GM18511 (cell line): ENCODE results near the gene TBXAS1.
"Not testable (repeated sequence)": the region's sequence is repeated elsewhere in the genome, so short reads cannot be mapped to it uniquely, and the experiment has no call there.

Experiments
- ATAC-seq: cut with Tn5 transposase; IDR thresholded peaks from one replicate; pipeline ENCODE4 v1.9.1; 2021; ENCODE audit warnings: mild to moderate bottlenecking, moderate library complexity; ENCODE audit not compliant: unreplicated experiment

The TBXAS1 gene

GRCh38 chr7:139913021-139913844 is 84.2 kb downstream of the TBXAS1 start:
- ATAC-seq, result no peak

DNA sequence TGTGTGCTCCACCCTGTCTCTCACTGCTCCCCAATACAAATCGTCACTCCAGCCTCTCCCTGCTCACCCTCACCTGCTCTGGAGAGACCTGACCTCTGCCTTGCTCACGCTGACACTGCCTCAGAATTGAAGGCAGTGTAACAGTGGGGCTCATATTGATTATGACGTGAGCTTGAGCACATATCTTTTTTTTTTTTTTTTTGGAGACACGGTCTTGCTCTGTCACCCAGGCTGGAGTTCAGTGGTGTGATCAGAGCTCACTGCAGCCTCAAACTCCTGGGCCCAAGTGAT is 84.7 kb downstream of the TBXAS1 start:
- ATAC-seq, result no peak

DNA sequence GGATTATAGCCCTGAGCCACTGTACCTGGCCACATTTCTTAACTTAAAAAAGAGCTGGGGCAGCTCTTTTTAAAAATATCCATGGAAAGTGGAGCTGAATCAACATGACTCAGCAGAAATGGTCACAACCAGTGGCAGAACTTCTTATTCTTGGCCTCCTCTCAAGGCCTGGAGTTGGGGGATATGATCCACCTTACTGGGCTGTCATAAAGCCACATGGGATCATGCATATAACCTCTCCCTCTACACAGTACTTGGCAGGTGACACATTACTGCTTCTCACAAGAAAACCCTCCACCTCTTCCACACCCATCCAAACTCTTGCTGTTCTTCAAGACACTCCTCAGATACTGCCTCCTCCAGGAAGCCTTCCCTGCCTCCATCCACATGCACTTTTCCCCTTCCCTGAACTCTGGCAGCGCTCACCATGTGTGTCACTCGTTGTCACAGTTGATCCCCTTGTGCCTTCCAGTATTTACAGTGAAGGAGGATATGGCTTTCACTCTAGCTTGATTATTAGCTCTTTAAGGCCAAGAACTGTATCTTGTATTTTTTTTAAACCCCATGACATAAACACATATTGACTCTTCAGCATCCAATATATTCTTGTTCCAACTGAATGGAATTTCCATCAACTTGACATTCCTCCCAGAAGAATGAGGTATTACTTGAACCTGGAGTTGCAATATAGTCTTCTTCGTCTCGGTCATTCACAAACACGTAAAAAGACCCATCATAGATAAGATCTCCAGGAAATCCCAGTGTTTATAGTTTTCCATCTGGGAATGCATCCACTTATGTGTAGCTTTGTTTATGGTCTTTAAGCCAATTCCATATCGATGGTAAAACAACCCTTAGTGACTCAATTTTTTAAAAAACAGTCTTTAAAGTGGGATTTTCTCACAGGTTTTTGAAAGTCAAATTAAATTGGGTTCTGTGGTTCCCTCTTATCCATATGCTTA is 85.5 kb downstream of the TBXAS1 start:
- ATAC-seq, result no peak

DNA sequence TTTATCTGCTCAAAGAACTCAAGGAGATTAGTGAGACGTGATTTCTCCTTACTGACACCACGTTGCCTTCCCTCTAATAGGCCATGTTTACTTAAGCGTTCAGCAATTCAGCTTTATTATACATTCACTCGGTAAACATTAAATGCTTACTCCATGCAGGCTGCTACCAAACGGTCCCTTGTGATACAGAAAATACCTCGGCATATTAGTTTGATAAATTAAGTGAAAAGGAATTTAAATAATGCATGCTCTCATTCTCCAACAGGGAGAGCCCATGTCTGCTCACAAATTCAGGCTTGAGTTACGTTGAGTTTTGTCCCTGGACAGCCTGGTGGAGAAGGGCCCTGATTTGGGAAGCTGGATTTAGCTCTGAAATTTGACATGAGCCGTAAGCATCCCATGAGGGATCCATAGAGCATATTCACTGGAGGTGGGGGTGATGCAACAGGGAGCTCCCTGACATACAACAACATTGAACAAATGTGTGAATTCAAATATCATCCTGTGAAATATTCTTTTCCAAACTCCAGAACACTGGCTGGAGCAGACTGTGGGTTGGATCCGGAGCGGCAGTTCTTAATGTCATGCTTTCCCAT is 86.3 kb downstream of the TBXAS1 start:
- ATAC-seq, result no peak

DNA sequence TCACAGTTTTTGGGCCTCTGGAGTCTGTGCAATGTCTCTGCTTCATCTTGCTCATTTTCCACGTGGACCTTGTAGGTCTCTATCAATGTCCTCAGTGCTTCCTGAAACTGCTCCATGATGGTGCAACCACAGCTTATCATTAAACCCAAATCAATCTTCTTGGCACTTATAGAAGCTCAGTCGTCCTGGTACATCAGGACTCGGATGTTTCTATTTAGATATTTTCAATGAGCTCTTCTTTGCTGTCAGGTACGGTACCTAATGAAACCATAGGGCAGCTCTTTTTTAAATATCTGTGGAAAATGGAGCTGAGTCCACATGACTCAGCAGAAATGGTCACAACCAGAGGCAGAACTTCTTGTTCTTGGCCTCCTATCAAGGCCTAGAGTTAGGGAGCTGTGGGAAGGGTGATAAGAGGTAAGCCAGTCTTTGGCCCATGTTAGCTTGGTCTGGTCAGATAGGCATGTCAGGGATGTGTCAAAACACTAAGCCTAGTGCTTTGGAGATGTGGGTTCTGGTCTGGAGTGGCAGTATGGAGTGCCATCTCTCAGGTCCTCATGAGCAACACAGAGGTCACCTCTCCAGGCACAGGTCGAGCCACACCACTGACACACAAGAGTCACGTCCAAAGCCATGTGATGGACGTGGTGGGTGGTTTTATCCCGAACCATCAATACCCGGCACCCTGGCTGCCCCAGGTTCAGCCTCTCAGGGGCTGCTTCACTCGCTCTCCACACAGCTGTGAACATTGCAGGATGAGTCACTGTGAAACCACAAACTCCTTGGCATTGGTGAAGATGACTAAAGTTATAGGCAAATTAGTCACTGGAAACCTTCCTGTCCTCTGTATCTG is 87.0 kb downstream of the TBXAS1 start:
- peak; percentile 93 for ATAC-seq

GRCh38 chr7:139916717-139917395 is 87.8 kb downstream of the TBXAS1 start:
- peak; percentile 79 for ATAC-seq

GRCh38 chr7:139917851-139918250 is 88.8 kb downstream of the TBXAS1 start:
- no peak for ATAC-seq

- no peak for ATAC-seq
Measured at GRCh38 chr7:139918480-139918879, 89.4 kb downstream of the TBXAS1 start.

GRCh38 chr7:139923090-139923489 is 94.0 kb downstream of the TBXAS1 start:
- ATAC-seq, result no peak

GRCh38 chr7:139924461-139924860 is 95.4 kb downstream of the TBXAS1 start:
- ATAC-seq, result no peak

GRCh38 chr7:139929221-139929620 is 100.2 kb downstream of the TBXAS1 start:
- ATAC-seq, result not testable (repeated sequence)

DNA sequence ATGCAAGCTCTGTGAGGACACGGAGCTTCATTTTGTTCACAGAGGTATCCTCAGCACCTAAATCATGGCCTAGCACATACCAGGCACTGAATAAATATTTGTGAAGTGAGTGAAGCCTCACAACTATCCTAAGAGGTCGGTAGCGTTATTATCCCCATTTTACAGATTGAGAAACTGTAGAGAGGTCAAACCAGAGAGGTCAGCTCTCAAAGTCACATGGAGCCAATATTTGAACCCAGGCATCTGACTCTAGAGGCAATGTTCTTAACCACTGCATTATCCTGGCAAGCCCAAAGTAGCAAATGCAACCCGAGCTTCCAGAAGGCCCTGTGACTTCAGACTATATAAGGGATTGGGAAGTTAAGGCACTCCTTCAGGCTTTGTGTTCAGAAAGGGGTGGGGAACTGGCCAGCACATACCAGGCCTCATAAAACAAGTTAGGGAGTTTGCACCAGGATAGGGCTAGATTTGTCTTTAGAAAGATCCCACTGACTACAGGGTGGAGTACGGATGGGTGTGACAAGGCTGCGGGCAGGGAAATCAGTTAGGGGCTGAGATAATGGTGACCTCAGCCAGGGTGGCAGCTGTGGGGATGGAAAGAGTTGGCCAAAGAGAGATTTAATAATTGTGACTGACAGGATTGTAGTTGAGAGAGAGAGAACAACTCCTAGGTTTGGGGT is 101.4 kb downstream of the TBXAS1 start:
- no peak for ATAC-seq

- no peak for ATAC-seq
Measured at GRCh38 chr7:139931190-139931934, 102.3 kb downstream of the TBXAS1 start.

- no peak for ATAC-seq
Measured at GRCh38 chr7:139932531-139932930, 103.5 kb downstream of the TBXAS1 start.

- ATAC-seq, result no peak
Measured at GRCh38 chr7:139936760-139937310, 107.8 kb downstream of the TBXAS1 start.

DNA sequence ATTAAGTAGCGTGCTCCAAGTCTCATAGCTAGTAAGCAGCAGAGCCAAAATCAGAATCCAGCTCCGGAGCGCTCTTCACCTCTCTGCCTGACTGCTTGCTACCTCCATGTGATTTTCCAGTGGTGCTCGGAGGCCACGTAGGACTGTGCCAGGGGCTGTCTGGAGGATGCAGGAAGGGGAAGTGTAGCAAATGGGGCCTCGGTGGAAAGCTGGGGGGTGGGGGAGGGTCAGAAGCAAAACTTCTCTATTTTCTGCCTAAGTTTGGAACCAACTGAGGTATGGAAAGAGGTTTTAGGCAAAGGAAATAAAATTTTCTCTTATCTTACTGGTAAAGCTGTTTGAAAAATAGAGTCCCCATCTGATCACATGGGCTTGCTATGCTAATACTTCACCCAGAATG is 108.7 kb downstream of the TBXAS1 start:
- ATAC-seq, result no peak

- ATAC-seq, result no peak
Measured at GRCh38 chr7:139940866-139941265, 111.8 kb downstream of the TBXAS1 start.

DNA sequence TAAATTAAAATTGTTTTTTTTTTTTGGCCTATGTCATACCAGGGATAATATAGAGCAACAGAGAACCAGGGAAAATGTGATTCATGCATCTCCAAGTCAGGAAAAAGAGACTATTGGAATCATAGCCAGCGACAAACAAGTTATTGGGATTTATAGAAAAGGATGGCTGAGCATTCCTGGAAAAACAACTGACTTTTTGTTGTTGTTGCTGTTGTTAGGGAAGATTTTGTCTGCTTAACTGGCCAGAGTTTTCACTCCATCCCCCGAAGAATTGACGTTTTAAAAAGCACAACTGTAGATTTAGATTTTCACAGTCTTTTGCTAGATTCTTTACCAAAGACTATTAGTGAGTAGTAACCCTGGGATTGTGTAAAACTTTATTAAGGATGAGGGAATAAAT is 112.4 kb downstream of the TBXAS1 start:
- no peak for ATAC-seq

- ATAC-seq, result no peak
Measured at GRCh38 chr7:139941866-139942265, 112.8 kb downstream of the TBXAS1 start.
